Measurements from ENCODE around the gene SHISA6. TPM values are rescaled to one million over a fixed set of nuclear protein-coding genes. Genes with fewer than 3 reads are reported as not detected.

The SHISA6 gene
- total and polyA plus RNA-seq, 4 donors = not detected

DNA sequence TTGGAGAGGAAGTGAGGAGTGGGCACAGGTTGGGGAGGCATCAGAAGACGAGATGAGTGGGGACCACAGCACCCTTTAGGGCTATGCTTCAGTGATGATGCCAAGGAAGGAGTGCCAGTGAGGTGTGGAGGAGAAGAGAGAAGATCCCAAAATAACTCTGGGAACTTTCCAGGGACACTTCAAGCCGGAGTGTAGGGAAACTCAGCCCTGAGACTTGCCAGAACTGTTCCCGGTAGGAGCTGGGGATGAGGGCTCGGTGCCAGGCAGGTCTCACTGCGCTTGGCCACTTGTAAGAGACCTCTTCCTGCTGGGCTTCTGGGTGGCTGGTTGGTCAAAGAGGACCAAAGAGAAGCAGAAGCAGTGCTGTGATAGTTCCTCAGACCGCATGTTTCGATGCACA is 63.6 kb downstream of the SHISA6 start:
- H3K27ac ChIP-seq (ENCODE audit: low read depth in 1 of 2, low read length in 2 of 2) = no peak overlapping the region
- H3K27me3 ChIP-seq (ENCODE audit: control insufficient read depth in 4 of 4, insufficient read depth in 4 of 4, low read length in 3 of 4) = peaks cover 0 to 3% (median 0%) of the 10 kb centered on the region in 4 donors
- TF ChIP-seq EGR1 (IDR thresholded peaks at IDR 0.05; ENCODE audit: low read depth in 2 of 2) (no peak), RAD21 (IDR thresholded peaks at IDR 0.05) (no peak), FOXA1 (IDR thresholded peaks at IDR 0.05) (no peak), TAF1 (conservative IDR thresholded peaks at IDR 0.05) (no peak)
- DNase-seq (ENCODE audit: low spot score) = no peak
- WGBS = 79% methylated on average over 7 of the region's 7 CpGs
- H3K9me3 ChIP-seq (ENCODE audit: control insufficient read depth in 4 of 4, low read length in 3 of 4) = no peaks in the 10 kb centered on the region
- no peak overlapping the region for H3K4me3 ChIP-seq (ENCODE audit: low read depth in 1 of 3, low read length in 3 of 3)
- H3K9ac ChIP-seq (ENCODE audit: low read depth in 1 of 2, low read length in 2 of 2) = no peak overlapping the region
- H3K36me3 ChIP-seq (ENCODE audit: control insufficient read depth in 4 of 4, insufficient read depth in 3 of 4, low read depth in 1 of 4, low read length in 3 of 4) = no peaks in the 10 kb centered on the region
- no peaks in the 10 kb centered on the region for H3K4me1 ChIP-seq (ENCODE audit: control insufficient read depth in 4 of 4, insufficient read depth in 4 of 4, low read length in 3 of 4)

DNA sequence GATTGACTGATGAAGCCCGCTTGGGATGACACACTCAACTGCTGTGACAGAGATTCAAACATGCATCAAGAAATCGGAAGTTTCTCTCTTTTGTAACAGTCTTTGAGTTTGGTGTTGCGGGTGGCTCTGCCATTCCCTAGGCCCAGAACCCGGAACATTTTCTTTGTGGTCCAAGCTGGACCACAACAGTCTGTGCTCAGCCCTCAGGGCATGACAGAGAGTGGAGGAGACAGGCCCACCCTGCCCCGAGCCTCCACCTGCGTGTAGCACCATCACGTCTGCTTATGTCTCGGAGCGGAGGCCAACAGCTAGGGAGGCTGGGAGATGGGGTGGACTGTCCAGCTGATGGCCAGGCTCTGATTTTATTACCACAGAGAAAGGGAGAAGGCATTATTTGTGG is 64.5 kb downstream of the SHISA6 start:
- DNase-seq (ENCODE audit: low spot score) = no peak
- H3K9me3 ChIP-seq (ENCODE audit: control insufficient read depth in 4 of 4, low read length in 3 of 4) = no peaks in the 10 kb centered on the region
- no peak overlapping the region for H3K4me3 ChIP-seq (ENCODE audit: low read depth in 1 of 3, low read length in 3 of 3)
- H3K4me1 ChIP-seq (ENCODE audit: control insufficient read depth in 4 of 4, insufficient read depth in 4 of 4, low read length in 3 of 4) = no peaks in the 10 kb centered on the region
- TF ChIP-seq HNF4A (conservative IDR thresholded peaks at IDR 0.05) = no peak
- no peak for TF ChIP-seq FOXA1 (IDR thresholded peaks at IDR 0.05)
- TF ChIP-seq, protein P1, sequence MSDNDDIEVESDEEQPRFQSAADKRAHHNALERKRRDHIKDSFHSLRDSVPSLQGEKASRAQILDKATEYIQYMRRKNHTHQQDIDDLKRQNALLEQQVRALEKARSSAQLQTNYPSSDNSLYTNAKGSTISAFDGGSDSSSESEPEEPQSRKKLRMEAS (IDR thresholded peaks at IDR 0.05) = no peak
- TF ChIP-seq, protein P2, sequence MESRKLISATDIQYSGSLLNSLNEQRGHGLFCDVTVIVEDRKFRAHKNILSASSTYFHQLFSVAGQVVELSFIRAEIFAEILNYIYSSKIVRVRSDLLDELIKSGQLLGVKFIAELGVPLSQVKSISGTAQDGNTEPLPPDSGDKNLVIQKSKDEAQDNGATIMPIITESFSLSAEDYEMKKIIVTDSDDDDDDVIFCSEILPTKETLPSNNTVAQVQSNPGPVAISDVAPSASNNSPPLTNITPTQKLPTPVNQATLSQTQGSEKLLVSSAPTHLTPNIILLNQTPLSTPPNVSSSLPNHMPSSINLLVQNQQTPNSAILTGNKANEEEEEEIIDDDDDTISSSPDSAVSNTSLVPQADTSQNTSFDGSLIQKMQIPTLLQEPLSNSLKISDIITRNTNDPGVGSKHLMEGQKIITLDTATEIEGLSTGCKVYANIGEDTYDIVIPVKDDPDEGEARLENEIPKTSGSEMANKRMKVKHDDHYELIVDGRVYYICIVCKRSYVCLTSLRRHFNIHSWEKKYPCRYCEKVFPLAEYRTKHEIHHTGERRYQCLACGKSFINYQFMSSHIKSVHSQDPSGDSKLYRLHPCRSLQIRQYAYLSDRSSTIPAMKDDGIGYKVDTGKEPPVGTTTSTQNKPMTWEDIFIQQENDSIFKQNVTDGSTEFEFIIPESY (IDR thresholded peaks at IDR 0.05) = no peak
- no peak for TF ChIP-seq GABPA (IDR thresholded peaks at IDR 0.05 in 1 of 2, conservative IDR thresholded peaks at IDR 0.05 in 1 of 2)
- TF ChIP-seq, protein P3, sequence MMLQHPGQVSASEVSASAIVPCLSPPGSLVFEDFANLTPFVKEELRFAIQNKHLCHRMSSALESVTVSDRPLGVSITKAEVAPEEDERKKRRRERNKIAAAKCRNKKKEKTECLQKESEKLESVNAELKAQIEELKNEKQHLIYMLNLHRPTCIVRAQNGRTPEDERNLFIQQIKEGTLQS (IDR thresholded peaks at IDR 0.05) = no peak
- TF ChIP-seq NR2F2 (IDR thresholded peaks at IDR 0.05) = no peak
- TF ChIP-seq, protein P4, sequence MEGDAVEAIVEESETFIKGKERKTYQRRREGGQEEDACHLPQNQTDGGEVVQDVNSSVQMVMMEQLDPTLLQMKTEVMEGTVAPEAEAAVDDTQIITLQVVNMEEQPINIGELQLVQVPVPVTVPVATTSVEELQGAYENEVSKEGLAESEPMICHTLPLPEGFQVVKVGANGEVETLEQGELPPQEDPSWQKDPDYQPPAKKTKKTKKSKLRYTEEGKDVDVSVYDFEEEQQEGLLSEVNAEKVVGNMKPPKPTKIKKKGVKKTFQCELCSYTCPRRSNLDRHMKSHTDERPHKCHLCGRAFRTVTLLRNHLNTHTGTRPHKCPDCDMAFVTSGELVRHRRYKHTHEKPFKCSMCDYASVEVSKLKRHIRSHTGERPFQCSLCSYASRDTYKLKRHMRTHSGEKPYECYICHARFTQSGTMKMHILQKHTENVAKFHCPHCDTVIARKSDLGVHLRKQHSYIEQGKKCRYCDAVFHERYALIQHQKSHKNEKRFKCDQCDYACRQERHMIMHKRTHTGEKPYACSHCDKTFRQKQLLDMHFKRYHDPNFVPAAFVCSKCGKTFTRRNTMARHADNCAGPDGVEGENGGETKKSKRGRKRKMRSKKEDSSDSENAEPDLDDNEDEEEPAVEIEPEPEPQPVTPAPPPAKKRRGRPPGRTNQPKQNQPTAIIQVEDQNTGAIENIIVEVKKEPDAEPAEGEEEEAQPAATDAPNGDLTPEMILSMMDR (IDR thresholded peaks at IDR 0.05; ENCODE audit: low read depth, low read length, missing input control) = no peak
- TF ChIP-seq TAF1 (conservative IDR thresholded peaks at IDR 0.05) = no peak
- TF ChIP-seq, protein P5, sequence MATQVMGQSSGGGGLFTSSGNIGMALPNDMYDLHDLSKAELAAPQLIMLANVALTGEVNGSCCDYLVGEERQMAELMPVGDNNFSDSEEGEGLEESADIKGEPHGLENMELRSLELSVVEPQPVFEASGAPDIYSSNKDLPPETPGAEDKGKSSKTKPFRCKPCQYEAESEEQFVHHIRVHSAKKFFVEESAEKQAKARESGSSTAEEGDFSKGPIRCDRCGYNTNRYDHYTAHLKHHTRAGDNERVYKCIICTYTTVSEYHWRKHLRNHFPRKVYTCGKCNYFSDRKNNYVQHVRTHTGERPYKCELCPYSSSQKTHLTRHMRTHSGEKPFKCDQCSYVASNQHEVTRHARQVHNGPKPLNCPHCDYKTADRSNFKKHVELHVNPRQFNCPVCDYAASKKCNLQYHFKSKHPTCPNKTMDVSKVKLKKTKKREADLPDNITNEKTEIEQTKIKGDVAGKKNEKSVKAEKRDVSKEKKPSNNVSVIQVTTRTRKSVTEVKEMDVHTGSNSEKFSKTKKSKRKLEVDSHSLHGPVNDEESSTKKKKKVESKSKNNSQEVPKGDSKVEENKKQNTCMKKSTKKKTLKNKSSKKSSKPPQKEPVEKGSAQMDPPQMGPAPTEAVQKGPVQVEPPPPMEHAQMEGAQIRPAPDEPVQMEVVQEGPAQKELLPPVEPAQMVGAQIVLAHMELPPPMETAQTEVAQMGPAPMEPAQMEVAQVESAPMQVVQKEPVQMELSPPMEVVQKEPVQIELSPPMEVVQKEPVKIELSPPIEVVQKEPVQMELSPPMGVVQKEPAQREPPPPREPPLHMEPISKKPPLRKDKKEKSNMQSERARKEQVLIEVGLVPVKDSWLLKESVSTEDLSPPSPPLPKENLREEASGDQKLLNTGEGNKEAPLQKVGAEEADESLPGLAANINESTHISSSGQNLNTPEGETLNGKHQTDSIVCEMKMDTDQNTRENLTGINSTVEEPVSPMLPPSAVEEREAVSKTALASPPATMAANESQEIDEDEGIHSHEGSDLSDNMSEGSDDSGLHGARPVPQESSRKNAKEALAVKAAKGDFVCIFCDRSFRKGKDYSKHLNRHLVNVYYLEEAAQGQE (IDR thresholded peaks at IDR 0.05) = no peak
- TF ChIP-seq RXRA (IDR thresholded peaks at IDR 0.05) = no peak
- peaks cover 0 to 6% (median 0%) of the 10 kb centered on the region in 4 donors for H3K27me3 ChIP-seq (ENCODE audit: control insufficient read depth in 4 of 4, insufficient read depth in 4 of 4, low read length in 3 of 4)
- no peaks in the 10 kb centered on the region for H3K36me3 ChIP-seq (ENCODE audit: control insufficient read depth in 4 of 4, insufficient read depth in 3 of 4, low read depth in 1 of 4, low read length in 3 of 4)
- H3K27ac ChIP-seq (ENCODE audit: low read depth in 1 of 2, low read length in 2 of 2) = no peak overlapping the region
- WGBS = 91% methylated on average over 9 of the region's 9 CpGs
- H3K9ac ChIP-seq (ENCODE audit: low read depth in 1 of 2, low read length in 2 of 2) = no peak overlapping the region

All from liver (tissue), 9 donors.